Cardiac septum (tissue), 1 donor: ENCODE measurements around the gene NOTUM. TPM values are rescaled to one million over a fixed set of nuclear protein-coding genes. Genes with fewer than 3 reads are reported as not detected.

Experiments used
- DNase-seq: peaks from one replicate; pipeline ENCODE4 v3.0.0-alpha.2; 2020; ENCODE audit warnings: low spot score
- intact Hi-C: fragments of 100-400 bp; cut with DNase I; formaldehyde crosslinking; loops from one replicate; pipeline ENCODE4 v1.14.0; 2022
- total RNA-seq: library from RNA; stranded (reverse); fragmentation: NEBNext Ultra II Directional; extraction: Animal tissue kit (Norgen Biotek cat#: 25700); gene quantifications from one replicate; pipeline ENCODE4 v1.2.1, GENCODE V29; 2021
- donor health status: DM: no; HTN: no; CAD: no.

Gene NOTUM
- total RNA-seq, 1 donor from 2014 or later: 0.38 TPM

DNA sequence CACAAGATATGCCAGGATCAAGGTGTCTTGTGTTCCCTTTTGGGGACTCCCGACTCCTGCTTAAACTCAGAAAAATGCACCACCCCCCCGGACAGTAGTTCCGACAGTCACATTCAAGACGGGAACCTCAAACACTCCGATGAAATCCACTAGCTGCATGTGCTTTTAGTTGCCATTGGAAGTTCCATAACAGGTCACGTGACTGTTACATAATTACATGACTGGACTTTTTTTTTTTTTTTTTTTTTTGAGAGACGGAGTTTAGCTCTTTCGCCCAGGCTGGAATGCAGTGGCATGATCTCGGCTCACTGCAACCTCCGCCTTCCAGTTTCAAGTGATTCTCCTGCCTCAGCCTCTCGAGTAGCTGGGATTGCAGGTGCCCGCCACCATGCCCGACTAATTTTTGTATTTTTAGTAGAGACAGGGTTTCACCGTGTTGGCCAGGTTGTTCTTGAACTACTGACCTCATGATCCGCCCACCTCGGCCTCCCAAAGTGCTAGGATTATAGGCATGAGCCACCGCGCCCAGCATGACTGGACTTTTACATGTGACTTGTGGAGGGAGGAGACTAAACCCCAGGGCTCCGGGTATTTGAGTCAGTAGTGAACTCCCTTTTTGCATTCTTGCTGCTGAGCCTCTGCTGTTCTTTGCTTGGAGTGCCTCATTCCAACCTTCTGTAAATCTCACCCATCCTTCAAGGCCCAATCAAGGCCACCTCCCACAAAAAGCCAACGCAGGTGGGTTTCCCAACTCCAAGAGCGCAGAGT is 44.6 kb downstream of the NOTUM start:
- intact Hi-C loops: no loop called here
- no peak for DNase-seq

DNA sequence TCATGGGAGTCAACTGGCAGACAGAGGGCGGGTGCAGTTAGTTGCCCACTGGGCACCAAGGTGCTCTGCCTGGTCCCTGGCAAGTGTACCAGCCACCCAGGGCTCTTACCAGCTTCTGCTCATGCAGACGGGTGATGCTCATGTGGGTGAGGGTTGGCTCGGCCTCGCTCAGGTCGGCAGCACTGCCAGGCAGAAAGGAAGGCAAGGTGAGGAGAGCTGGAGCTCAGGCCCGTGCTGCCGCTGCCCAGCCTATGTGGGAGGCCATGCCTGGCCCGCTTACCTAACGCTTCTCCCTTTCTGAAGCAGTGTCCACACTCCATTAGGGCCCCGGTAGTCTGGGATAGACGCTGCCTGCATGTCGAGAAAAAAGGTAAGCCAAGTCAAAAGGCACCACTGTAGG is 45.7 kb downstream of the NOTUM start:
- intact Hi-C loops: no loop called here
- no peak for DNase-seq

GRCh38 chr17:81914103-81914850 is 46.7 kb downstream of the NOTUM start:
- no peak for DNase-seq
- intact Hi-C loops: no loop called here

DNA sequence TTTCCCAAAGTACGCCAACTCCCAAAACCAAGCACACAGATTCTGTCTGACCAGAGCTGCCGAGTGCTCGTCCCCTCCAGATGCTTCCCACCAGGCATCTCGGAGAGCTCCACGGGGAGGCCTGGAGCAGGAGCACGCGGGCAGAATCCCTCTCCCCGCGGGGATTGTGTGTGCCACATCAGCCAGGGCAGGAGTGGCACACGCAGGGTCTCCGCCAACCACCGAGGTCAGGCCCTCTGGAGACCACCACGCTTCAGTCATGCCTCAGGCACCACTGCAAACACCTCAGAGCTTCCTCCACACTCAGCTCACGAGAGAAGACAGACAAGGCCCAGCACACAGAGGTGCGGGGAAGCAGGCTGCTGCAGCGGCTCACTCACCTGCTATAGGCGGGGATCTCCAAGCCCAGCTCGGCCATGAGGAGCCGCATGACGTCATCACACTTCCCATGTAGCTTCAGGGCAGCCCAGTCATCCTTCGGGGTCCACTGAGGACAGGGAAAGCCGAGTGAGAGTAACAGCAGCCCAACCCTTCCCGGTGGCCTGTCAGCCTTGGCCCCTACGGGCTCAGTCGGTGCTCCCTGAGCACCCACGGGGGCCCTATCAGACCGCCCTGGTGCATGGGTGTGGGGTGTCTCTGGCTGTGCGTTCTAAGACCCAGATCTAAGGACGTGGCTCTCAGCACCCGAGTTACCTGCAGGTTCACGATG is 47.4 kb downstream of the NOTUM start:
- intact Hi-C loops: no loop called here
- no peak for DNase-seq

GRCh38 chr17:81912441-81913309 is 48.3 kb downstream of the NOTUM start:
- intact Hi-C loops: no loop called here
- DNase-seq: no peak

- no peak for DNase-seq
- intact Hi-C loops: no loop called here
These were observed 49.0 kb downstream of the NOTUM start for GRCh38 chr17:81911969-81912368.

DNA sequence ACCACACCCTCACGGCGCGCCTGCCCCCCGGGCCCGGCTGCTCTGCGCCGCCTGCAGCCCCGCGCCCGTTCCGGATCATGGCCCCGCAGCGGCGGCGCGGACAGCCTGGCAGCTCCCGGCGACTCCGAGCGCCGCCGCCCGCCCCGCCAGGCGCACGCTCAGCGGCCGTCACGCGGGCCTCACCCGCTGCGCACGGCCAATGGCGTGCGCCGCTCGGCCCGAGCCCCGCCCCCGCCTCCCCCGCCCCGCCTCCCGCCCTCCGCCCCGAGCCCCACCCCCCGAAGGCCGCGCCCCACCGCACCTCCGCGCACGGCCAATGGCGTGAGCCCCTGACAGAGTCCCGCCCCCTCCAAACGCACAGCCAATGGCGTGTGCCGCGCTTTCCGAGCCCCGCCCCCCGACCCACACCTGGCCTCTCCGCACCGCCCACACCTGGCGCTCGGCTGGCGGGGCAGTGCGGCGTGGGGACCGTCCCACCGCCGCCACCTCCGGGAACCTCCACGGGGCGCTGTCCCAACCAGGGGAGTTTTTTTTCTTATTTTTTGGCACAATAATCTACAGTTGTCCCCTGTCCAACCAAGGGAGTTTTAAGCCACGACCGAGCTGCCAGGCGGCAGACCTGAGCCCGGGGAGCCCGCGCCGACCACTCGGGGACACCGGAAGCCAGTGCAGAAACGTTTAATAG is 49.6 kb downstream of the NOTUM start, which contains the start of gene PCYT2:
Gene PCYT2 (minus strand): TSS at position 123 of the 685 bp plus-strand sequence. CDS start 44 bp downstream, at position 79.
- intact Hi-C loops: no loop called here
- DNase-seq: peak; percentile 95

GRCh38 chr17:81910840-81911276 is 50.1 kb downstream of the NOTUM start:
- intact Hi-C loops: no loop called here
- DNase-seq: no peak

GRCh38 chr17:81909966-81910839 is 50.8 kb downstream of the NOTUM start:
- DNase-seq: no peak
- intact Hi-C loops: no loop called here

DNA sequence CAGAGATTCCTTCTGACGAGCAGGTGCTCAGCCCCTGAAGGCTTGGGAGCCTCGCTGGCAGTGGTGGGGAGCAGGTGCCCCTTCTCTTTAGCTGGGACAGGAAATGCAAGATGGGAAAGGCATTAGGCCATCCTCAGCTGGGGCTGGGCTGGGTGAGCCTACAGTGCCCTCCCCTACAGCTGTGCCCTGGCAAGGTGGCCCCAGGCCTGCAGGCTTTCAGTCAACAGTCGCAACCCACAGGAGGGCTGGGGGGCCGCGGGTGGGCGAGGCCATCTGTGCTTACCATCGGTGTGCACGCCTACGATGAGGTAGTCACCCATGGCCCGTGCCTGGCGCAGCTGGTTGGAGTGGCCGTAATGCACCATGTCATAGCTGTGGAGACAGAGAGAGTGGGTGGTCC is 51.8 kb downstream of the NOTUM start:
- no peak for DNase-seq
- intact Hi-C loops: no loop called here

GRCh38 chr17:81908793-81909192 is 52.2 kb downstream of the NOTUM start:
- intact Hi-C loops: no loop called here
- no peak for DNase-seq

DNA sequence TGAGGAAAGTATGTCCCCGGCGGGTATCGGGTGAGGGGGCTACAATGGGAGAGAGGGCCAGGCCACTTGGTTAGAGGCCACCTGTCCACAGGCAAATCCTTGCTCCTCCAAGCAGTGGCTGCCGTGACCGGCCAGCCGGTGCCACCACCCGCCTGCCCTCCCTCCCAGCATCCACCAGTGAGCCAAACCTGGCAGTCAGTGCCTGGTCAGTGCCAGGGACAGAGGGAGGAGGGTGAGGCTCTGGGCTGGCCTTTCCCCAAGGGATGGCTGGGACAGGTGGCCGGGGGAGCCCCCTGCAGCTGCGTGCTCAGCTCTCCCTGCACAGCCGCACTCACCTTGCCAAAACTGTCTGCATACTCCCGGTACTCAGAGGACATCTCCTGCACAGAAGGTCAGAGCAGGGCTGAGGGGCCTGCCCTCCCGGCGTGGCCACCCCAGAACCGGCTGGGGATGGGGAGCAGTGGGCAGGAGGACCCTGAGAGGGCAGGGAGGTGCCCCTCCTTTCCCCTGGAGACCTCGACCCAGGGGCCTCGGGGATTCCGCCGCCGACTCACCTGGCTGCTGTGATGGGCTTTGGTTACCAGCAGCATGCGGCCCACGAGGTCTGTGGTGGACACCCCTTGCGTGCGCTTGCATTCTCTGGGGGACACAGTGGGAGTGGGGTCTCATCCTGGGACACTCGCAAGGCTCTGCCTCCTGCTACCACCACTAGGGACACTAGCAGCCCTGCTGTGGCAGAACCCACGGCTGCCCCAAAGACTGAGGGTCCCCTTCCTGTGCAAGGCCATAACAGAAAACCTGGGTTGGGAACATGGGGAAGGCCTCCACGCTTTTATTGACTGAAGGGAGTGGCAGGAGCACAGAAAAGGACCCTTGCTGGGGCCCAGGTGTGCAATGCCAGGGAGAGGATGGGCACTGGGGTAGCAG is 53.5 kb downstream of the NOTUM start:
- intact Hi-C loops: no loop called here
- no peak for DNase-seq

GRCh38 chr17:81906476-81907218 is 54.3 kb downstream of the NOTUM start:
- DNase-seq: no peak

DNA sequence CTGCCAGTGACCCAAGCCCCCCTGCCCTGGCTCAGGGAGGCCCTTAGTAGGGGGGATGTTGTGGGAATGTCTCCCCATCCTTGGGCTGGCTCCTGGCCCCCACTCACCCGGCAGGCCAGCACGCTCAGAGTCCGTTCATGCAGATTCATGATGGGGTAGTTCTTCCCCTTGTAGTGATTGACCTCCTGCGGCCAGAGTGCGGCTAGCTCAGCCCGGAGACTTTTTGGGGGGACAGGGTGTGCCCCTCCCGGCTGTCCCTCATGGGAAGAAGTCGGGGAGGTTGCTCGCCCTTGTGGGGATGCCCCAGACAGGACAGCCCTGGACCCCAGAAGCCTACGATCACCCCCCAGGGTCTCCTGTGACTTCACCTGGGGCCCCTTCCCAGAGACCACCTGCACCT is 55.0 kb downstream of the NOTUM start:
- DNase-seq: no peak
- intact Hi-C loops: no loop called here

More at GRCh38 chr17:81906476-81907218, 54.3 kb downstream of the NOTUM start:
- intact Hi-C loops: no loop called here

DNA sequence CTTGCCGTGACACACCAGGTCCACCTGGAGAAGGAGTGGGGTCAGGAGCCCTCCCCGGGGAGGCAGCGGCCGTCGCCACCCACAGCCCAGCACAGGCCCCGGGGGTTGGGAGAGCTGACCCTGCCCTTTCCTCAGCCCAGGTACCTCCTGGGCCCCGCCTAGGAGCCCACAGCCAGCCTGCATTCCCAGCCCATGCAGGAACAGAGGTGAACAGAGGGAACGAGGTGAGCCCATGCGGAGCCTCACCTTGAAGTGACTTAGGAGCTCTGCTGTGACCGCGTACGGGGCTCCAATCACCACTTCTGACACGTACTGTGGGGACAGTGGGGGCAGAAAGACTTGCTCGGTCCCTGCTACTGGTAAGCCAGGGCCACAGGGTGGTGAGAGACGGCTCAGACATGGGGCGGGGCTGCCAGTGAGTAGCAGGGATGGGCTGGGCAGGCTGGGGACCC is 55.5 kb downstream of the NOTUM start:
- DNase-seq: no peak
- intact Hi-C loops: no loop called here
